Endometrial microvascular endothelial cells (primary cell): Measurements from ENCODE around the gene PATE1. TPM values are rescaled to one million over a fixed set of nuclear protein-coding genes. Genes with fewer than 3 reads are reported as not detected.
"Not testable (repeated sequence)": the region's sequence is repeated elsewhere in the genome, so short reads cannot be mapped to it uniquely, and the experiment has no call there.

Experiments
- in situ Hi-C: cut with HindIII; loops from 2 replicates; pipeline ENCODE4 v1.10.0; 2017; ENCODE audit warnings: low sequenced_read_pairs, low pct_unique_long_range_greater_than_20kb; ENCODE audit errors: inconsistent ontology term
- total RNA-seq: library from RNA; depleted of rRNA; stranded (reverse); fragments of >200 nt; gene quantifications from one replicate; pipeline ENCODE4 v1.2.3, GENCODE V29; 2015; ENCODE audit errors: inconsistent ontology term

The PATE1 gene
- not detected for total RNA-seq

GRCh38 chr11:125745979-125746378 is at the start of gene PATE1:
PATE1 (plus strand) TSS chr11:125746279; CDS start chr11:125746305, 26 bp downstream.
- in situ Hi-C loops, result no loop called here

- in situ Hi-C loops, result no loop called here
Observed at GRCh38 chr11:125701018-125701610, 45.0 kb upstream of the PATE1 start.

- in situ Hi-C loops, result no loop called here
Observed at GRCh38 chr11:125701858-125702621, 44.0 kb upstream of the PATE1 start.

DNA sequence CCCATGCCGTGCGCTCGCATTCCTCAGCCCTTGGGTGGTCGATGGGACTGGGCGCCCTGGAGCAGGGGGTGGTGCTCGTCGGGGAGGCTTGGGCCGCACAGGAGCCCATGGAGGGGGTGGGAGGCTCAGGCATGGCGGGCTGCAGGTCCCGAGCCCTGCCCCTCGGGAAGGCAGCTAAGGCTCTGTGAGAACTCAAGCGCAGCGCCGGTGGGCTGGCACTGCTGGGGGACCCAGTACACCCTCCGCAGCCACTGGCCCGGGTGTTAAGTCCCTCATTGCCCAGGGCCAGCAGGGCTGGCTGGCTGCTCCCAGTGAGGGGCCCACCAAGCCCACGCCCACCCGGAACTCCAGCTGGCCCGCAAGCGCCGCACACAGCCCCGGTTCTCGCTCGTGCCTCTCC is 41.4 kb upstream of the PATE1 start:
- in situ Hi-C loops, result not testable (repeated sequence)

GRCh38 chr11:125720781-125721180 is 25.3 kb upstream of the PATE1 start:
- in situ Hi-C loops, result no loop called here

GRCh38 chr11:125724125-125724524 is 22.0 kb upstream of the PATE1 start:
- in situ Hi-C loops, result no loop called here

GRCh38 chr11:125728969-125729368 is 17.1 kb upstream of the PATE1 start:
- in situ Hi-C loops, result no loop called here

- in situ Hi-C loops, result no loop called here
Observed at GRCh38 chr11:125740617-125741016, 5.5 kb upstream of the PATE1 start.

GRCh38 chr11:125743681-125744080 is 2.4 kb upstream of the PATE1 start:
- in situ Hi-C loops, result no loop called here

GRCh38 chr11:125750629-125751028 is 4.5 kb downstream of the PATE1 start:
- in situ Hi-C loops, result no loop called here

GRCh38 chr11:125756050-125756449 is 10.0 kb downstream of the PATE1 start:
- in situ Hi-C loops, result no loop called here

DNA sequence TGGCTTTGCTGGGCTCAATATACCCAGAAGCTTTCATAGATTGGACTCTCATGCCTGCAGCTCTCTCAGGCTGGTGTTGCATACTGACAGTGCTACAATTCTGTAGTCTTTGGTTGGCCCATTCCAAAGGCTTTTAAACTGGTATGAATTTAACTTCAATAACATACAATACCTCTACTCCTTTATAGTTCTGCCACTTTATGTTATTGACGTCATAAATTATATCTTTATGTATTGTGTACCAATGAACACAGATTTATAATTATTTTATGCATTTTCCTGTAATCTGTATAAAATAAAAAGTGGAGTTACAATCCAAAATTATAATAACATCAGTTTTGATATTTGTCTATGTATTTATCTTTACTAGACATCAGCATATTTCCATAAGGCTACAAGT is 16.4 kb downstream of the PATE1 start:
- in situ Hi-C loops, result no loop called here

GRCh38 chr11:125763483-125763882 is 17.4 kb downstream of the PATE1 start:
- in situ Hi-C loops, result no loop called here

GRCh38 chr11:125766251-125766650 is 20.2 kb downstream of the PATE1 start:
- in situ Hi-C loops, result no loop called here

- in situ Hi-C loops, result no loop called here
Observed at GRCh38 chr11:125768336-125769046, 22.4 kb downstream of the PATE1 start.

DNA sequence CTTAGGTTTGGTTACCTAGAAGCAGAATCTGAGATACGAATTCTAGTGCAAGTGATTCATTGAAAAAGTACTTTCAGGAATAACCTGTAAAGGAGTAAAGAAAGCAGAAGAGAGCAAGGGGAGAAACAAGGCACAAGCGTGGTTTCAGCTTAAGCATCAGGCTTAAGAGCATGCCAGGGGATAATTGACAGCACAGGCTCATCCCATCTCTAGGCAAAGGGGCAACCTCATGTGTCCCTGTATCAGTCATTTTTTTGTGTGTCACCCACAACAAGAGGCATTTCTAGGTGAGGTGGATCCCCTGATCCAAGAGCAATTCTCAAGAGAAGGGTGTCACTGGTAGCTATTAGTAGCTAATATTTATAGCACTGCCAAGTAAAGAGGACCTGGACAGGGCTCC is 24.5 kb downstream of the PATE1 start:
- in situ Hi-C loops, result no loop called here

DNA sequence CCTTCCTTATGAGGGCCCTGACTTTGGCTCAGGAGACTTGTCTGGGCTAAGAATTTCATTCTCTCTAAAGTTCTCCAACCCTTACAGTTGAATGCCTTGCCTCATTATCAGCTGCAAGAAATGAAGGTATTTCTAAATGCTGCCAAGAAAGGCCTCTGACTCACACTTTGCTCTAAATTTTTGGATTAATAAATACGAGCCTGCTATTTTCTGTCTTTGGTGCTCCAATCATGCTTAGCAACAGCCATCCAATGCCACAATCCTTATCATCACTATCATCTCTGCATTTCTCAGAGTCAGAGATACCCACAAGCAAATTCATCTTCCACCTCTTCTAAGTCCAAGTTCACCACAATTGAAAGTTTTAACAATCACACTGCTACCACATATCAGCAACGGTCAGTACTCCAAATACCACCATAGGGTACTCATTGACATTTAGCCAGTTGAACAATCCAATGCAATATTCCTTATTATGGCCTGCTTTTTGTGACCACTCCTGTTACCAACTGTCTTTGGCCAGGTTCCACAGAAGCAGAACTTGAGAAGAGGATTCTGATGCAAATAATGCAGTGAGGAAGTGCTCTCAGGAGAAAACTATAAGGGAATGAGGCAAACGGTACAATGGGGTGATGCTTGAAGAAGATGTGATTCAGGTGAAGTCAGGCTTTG is 26.9 kb downstream of the PATE1 start:
- in situ Hi-C loops, result no loop called here

DNA sequence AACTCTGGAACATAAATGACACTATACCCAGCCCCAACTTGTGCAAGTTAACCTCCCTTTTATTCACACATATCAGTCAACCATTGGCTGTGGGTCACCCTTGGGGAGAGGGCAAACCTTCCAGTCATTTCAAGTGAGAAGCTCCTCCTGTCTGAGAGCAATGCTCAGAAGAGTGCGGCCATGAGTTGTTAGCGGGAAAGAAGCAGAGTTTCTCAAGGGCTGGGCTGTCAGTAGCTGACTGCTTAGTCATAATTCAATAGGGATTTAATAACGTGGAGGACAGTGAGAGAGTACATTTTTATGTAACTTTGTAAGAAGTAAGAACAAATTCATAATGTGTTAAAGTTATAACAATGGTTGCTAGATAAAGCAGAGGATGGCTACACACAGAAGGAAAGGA is 27.4 kb downstream of the PATE1 start:
- in situ Hi-C loops, result no loop called here

GRCh38 chr11:125777309-125777708 is 31.2 kb downstream of the PATE1 start:
- in situ Hi-C loops, result no loop called here
